Fibroblast of mammary gland (primary cell): Measurements from ENCODE around the gene DIP2A.

ENCODE experiments used
- DNase-seq: peaks from one replicate; pipeline ENCODE4 v3.0.0-alpha.2; 2010; ENCODE audit warnings: low read depth
- H3K4me3 ChIP-seq: 2 replicates; pipeline ENCODE4 v1.5.1; 2011; ENCODE audit warnings: low read depth, mild to moderate bottlenecking, low read length, moderate library complexity; ENCODE audit not compliant: control insufficient read depth
- TF ChIP-seq, protein P1 (sequence below): conservative IDR thresholded peaks from 2 replicates; pipeline ENCODE4 v1.5.1; 2011; ENCODE audit warnings: low read depth, low read length, inconsistent platforms; ENCODE audit not compliant: control insufficient read depth, insufficient read depth

DIP2A gene

DNA sequence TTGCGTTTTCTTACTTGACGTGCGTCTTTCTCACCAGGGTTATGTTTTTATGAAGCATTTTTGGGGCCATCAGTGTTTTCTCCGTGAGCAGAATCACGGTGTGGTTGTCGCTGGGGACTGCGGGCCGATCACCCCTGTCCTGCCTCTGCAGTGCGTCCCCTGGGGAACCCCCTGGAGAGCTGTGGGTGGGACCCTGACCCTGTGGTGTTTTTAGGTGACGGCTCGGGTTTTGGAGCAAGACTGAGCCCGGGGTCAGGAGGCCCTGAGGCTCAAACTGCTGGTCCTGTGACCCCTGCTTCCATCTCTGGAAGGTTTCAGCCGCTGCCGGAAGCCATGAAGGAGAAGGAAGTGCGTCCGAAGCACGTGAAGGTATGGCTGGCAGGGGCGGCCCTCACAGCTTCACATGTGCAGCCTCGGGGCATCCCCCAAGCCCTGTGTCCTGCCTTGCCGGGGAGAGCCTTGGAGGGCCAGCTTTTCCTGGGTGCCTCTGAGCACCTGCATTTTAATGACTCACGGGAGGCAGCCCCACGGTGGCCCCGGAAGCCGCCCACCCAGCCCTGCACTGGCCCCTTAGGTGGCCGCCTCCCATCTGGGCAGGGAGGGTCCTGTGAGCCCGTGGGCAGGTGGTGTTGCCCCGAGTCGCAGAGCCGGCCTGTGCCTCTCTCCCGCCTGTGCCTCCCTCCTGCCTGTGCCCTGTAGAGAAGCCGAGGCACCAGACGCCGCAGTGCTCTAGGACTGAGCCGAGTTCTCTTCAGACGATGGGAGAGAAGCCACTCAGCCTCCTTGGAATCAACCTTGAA lies 36.7 kb upstream of the DIP2A start:
- TF ChIP-seq, protein P1, sequence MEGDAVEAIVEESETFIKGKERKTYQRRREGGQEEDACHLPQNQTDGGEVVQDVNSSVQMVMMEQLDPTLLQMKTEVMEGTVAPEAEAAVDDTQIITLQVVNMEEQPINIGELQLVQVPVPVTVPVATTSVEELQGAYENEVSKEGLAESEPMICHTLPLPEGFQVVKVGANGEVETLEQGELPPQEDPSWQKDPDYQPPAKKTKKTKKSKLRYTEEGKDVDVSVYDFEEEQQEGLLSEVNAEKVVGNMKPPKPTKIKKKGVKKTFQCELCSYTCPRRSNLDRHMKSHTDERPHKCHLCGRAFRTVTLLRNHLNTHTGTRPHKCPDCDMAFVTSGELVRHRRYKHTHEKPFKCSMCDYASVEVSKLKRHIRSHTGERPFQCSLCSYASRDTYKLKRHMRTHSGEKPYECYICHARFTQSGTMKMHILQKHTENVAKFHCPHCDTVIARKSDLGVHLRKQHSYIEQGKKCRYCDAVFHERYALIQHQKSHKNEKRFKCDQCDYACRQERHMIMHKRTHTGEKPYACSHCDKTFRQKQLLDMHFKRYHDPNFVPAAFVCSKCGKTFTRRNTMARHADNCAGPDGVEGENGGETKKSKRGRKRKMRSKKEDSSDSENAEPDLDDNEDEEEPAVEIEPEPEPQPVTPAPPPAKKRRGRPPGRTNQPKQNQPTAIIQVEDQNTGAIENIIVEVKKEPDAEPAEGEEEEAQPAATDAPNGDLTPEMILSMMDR: no peak
- no peak overlapping the region for H3K4me3 ChIP-seq
- DNase-seq: no peak

DNA sequence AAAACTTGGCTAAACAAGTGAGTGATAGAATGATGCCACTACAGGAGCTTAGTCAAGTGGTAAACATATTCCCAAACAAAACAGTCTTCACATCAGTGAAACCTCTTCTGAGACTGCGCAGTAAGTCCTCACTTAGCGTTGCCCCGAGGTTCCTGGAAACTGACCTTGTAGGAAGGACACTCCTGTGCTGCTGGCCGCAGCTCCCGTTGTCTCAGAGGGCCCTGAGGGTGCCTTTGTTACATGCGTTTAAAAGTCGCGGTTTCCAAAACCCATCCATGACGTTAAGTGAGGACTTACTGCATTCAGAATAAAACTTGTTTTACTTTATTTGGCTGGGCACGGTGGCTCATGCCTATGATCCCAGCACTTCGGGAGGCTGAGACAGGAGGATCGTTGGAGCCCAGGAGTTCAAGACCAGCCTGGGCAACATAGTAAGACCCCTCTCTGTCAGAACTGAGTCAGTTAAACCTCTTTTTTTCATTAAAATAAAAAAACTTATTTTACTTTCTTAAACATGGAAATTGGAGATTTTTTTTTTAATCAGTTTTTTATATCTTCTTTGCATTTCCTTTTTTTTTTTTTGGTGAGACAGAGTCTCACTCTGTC lies 36.0 kb upstream of the DIP2A start:
- DNase-seq: no peak
- H3K4me3 ChIP-seq: no peak overlapping the region
- TF ChIP-seq, protein P1: no peak

DNA sequence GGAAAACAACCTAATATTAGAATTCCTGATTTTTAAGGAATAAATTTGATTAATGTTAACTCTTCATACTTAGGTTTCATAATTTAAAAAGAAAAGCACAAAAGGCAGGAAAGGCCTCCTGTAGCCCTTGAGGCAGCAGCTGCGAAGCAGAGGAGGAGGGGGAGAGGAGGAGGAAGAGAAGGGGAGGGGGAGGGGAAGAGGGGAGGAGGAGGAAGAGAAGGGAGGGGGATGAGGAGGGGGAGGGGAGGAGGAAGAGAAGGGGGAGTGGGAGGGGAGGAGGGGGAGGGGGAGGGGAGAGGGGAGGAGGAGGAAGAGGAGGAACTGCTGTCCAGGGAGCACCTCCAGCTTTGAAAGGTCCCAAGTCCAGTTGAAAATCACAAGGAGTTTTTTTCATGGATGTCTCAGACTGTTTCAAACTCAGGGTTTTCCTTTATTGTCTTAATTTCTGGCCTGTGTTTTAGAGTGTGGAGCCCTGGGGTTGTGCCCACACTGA lies 35.1 kb upstream of the DIP2A start:
- no peak for DNase-seq
- TF ChIP-seq, protein P1: no peak
- H3K4me3 ChIP-seq: no peak overlapping the region

GRCh38 chr21:46424039-46424591 lies 34.6 kb upstream of the DIP2A start:
- DNase-seq: no peak
- TF ChIP-seq, protein P1: no peak
- H3K4me3 ChIP-seq: no peak overlapping the region

DNA sequence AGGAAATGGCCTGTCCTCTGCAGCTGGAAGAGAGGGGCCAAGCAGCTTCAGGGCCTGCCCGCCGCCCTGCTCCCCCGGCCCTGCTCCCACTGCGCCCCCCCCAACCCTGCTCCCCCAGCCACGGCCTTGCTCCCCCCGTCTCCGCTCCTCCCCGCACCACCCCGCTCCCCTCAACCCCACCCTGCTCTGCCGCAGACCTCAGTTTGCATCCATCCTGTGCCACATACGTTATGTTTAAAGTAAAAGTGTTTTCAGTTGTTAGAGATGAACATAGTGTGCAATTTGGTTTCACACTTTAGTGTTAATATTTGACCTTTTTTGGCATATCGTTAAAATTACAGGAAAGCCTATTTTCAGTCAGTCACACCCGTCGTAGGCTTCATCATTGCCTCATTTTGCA lies 34.1 kb upstream of the DIP2A start:
- no peak overlapping the region for H3K4me3 ChIP-seq
- no peak for DNase-seq
- TF ChIP-seq, protein P1: no peak

DNA sequence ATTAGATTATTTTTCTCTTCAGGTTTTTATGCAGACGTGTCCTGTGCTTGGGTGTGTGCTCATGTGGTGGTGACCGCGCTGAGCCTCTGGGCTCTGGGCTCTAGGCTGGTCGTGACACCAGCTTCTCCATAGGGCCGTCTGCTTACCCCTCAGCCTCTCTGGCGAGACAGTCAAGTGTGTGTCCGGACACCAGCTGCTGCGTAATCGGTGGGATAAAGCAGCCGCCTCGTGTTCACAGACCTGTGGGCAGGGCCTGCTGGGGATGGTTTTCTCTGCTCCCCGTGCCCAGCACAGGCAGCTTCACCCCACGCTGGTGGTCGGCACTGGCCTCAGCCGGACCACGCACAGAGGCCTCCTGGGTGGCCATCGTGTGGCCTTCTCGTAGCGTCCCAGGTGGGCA lies 33.6 kb upstream of the DIP2A start:
- no peak for DNase-seq
- TF ChIP-seq, protein P1: no peak
- no peak overlapping the region for H3K4me3 ChIP-seq
